PC-9 (cell line): Measurements from ENCODE around the gene XIRP2. TPM values are rescaled to one million over a fixed set of nuclear protein-coding genes. Genes with fewer than 3 reads are reported as not detected.

Experiments used
- BruUV-seq: library from RNA; stranded (reverse); fragments of 400-500 nt; replicated peaks from 2 replicates; lab custom pipeline; 2021; lab: Mats Ljungman, UMichigan
- CTCF ChIA-PET: fragments of 300-600 bp; sonication (Branson Sonifier 250); formaldehyde crosslinking; loops from one replicate; lab custom pipeline; 2022; ENCODE audit warnings: antibody characterized with exemption; lab: Charles Lee
- POLR2A ChIA-PET: fragments of 300-600 bp; sonication (Branson Sonifier 250); formaldehyde crosslinking; loops from one replicate; lab custom pipeline; 2022; ENCODE audit warnings: antibody characterized with exemption; ENCODE audit not compliant: unreplicated experiment; lab: Charles Lee
- DNase-seq, 2 experiments: peaks; one replicate each; pipeline versions ENCODE4 v3.0.0 to v3.0.0-alpha.2; 2015 to 2022; ENCODE audit warnings: mixed read lengths in 1 of 2
- H2AFZ ChIP-seq: fragments of 200-600 bp; sonication (generic); 2 replicates; pipeline ENCODE4 v1.8.1; 2017; ENCODE audit warnings: antibody characterized with exemption
- H3F3A ChIP-seq: fragments of 200-600 bp; sonication (generic); 2 replicates; pipeline ENCODE4 v1.8.1; 2017; ENCODE audit warnings: antibody characterized with exemption, mild to moderate bottlenecking, low read depth; ENCODE audit not compliant: insufficient read depth
- H3K27ac ChIP-seq: fragments of 200-600 bp; sonication (generic); 2 replicates; pipeline ENCODE4 v1.6.1; 2016; ENCODE audit warnings: mixed run types
- H3K27me3 ChIP-seq: fragments of 200-600 bp; sonication (generic); 2 replicates; pipeline ENCODE4 v1.6.1; 2016; ENCODE audit warnings: low read depth, mixed run types; ENCODE audit not compliant: insufficient read depth
- H3K36me3 ChIP-seq: fragments of 200-600 bp; sonication (generic); 2 replicates; pipeline ENCODE4 v1.6.1; 2016; ENCODE audit warnings: low read depth, mixed run types
- H3K4me1 ChIP-seq: fragments of 200-600 bp; sonication (generic); replicated peaks from 2 replicates; pipeline ENCODE4 v1.6.1; 2016; ENCODE audit warnings: mixed run types; ENCODE audit not compliant: insufficient read depth
- H3K4me2 ChIP-seq: fragments of 200-600 bp; sonication (generic); 2 replicates; pipeline ENCODE4 v1.6.1; 2017; ENCODE audit warnings: mixed run types
- H3K4me3 ChIP-seq: fragments of 200-600 bp; sonication (generic); 2 replicates; pipeline ENCODE4 v1.6.1; 2016; ENCODE audit warnings: mixed run types
- H3K79me2 ChIP-seq: fragments of 200-600 bp; sonication (generic); 2 replicates; pipeline ENCODE4 v1.6.1; 2017; ENCODE audit warnings: low read depth, mixed run types
- H3K9me2 ChIP-seq: fragments of 200-600 bp; sonication (generic); 2 replicates; pipeline ENCODE4 v1.8.1; 2017; ENCODE audit warnings: mild to moderate bottlenecking; ENCODE audit not compliant: insufficient read depth
- H3K9me3 ChIP-seq: fragments of 200-600 bp; sonication (generic); 2 replicates; pipeline ENCODE4 v1.8.1; 2016; ENCODE audit warnings: low read depth; ENCODE audit not compliant: insufficient read depth
- H4K20me1 ChIP-seq: fragments of 200-600 bp; sonication (generic); 2 replicates; pipeline ENCODE4 v1.8.1; 2017; ENCODE audit not compliant: insufficient read depth
- EZH2 ChIP-seq: fragments of 200-600 bp; sonication (generic); IDR thresholded peaks from 2 replicates; pipeline ENCODE4 v1.8.0; 2017; ENCODE audit warnings: antibody characterized with exemption, low read depth
- intact Hi-C: fragments of 100-400 bp; cut with micrococcal nuclease; formaldehyde crosslinking; loops from one replicate; pipeline ENCODE4 v1.10.0; 2022; ENCODE audit not compliant: unreplicated experiment
- total RNA-seq: library from RNA; stranded (reverse); gene quantifications from 2 replicates; pipeline ENCODE4 v1.2.3, GENCODE V29; 2021
- TF ChIP-seq, protein P1 (sequence below): fragments of 200-600 bp; sonication (generic); conservative IDR thresholded peaks from 2 replicates; pipeline ENCODE4 v1.6.1; 2017; ENCODE audit warnings: mixed run types, antibody characterized with exemption, mild to moderate bottlenecking, moderate library complexity

The XIRP2 gene
- total RNA-seq, 1 experiment from 2014 or later = not detected

DNA sequence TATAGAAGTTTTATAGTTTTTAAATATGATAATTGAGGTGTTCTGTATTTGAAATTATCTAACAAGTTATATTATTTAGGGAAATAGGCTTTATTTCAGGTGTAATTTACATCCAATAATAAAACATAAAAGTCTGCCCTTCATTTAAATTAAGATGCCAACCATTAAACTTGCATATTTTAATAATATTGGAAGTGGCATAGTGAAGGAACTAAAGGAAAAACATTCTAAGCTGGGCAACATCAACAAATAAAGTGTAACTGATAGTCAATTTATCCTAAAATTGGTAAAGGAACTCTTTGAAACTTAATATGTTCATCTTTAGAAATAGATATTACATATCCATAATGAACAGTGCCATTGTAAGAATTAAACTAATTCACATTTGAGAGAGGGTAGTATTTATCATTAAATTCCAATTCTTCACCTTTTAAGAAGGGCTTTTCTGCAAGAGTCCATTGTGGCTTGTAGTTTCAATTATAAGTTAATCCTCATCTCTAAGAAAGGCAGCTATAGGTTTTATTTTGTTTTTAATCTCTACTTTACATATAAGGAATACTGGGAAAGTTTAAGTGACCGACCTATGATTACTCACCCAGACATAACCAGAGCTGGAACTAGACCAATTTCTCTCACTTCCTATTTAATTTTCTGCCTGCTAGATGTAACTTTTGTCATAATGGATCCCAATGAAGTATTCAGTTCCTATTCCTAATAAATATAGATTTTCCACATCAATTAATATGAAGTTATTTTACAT lies 401.6 kb downstream of the XIRP2 start:
- H3F3A ChIP-seq = no peaks in the 10 kb centered on the region
- no peak for DNase-seq
- no peaks in the 10 kb centered on the region for H3K36me3 ChIP-seq
- no peak overlapping the region for H2AFZ ChIP-seq
- no peaks in the 10 kb centered on the region for H4K20me1 ChIP-seq
- no peaks in the 10 kb centered on the region for H3K9me3 ChIP-seq
- POLR2A ChIA-PET = no interaction called here
- TF ChIP-seq, protein P1, sequence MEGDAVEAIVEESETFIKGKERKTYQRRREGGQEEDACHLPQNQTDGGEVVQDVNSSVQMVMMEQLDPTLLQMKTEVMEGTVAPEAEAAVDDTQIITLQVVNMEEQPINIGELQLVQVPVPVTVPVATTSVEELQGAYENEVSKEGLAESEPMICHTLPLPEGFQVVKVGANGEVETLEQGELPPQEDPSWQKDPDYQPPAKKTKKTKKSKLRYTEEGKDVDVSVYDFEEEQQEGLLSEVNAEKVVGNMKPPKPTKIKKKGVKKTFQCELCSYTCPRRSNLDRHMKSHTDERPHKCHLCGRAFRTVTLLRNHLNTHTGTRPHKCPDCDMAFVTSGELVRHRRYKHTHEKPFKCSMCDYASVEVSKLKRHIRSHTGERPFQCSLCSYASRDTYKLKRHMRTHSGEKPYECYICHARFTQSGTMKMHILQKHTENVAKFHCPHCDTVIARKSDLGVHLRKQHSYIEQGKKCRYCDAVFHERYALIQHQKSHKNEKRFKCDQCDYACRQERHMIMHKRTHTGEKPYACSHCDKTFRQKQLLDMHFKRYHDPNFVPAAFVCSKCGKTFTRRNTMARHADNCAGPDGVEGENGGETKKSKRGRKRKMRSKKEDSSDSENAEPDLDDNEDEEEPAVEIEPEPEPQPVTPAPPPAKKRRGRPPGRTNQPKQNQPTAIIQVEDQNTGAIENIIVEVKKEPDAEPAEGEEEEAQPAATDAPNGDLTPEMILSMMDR = no peak
- TF ChIP-seq EZH2 = no peak
- H3K4me1 ChIP-seq = no peaks in the 10 kb centered on the region
- no peak overlapping the region for H3K4me3 ChIP-seq
- H3K4me2 ChIP-seq = no peak overlapping the region
- H3K79me2 ChIP-seq = no peaks in the 10 kb centered on the region
- no TSS peak for BruUV-seq
- no peaks in the 10 kb centered on the region for H3K27me3 ChIP-seq
- intact Hi-C loops = no loop called here
- H3K27ac ChIP-seq = no peak overlapping the region
- no peaks in the 10 kb centered on the region for H3K9me2 ChIP-seq
- CTCF ChIA-PET = no interaction called here

DNA sequence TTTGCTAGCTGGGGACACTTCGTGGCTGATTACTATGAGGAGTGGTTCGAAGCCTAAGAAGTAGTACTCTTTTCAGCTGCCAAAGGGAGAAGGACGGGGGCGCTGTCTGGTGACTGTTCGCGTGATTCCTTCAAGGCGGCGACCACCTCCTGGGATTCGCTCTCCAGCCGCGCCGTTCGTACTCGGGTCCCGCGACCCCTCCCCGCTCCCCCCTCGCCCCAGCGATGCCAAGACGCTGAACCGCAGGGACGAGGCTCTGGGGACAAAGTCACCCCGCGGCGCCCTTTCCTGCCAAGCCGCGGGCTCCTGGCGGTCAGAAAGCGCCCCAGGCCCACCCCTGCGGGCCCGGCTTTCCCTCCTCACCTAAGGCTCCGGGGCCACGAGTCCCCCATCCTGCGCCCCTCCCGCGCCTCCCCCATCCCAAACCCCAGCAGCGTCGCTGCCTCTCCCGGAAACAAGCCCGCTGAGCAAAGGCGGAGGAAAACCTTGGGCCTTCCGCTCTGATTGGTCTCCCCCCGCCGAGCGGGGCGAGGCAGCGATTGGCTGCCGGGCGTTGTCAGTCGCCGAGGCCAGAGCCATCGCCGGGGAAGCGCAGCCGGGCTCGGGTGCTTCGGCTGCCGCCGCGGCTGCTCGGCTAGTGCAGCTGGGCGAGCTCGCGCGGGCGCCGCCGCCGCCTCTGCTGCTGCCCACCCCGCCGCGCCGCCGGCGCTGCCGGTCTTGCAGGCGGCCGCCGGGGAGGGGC lies 404.3 kb downstream of the XIRP2 start, which contains the start of gene B3GALT1:
Gene B3GALT1 (plus strand): TSS at position 572 of the 742 bp plus-strand sequence.
- Histone ChIP-seq H4K20me1 (no peaks in the 10 kb centered on the region), H3K36me3 (no peaks in the 10 kb centered on the region), H3K9me3 (no peaks in the 10 kb centered on the region), H3K27me3 (no peaks in the 10 kb centered on the region), H3K4me1 (no peaks in the 10 kb centered on the region), H3K4me3 (peak within 1 kb of the TSS; percentile 72), H3K27ac (no peak within 1 kb of the TSS), H2AFZ (peak within 1 kb of the TSS; percentile 87), H3K79me2 (no peaks in the 10 kb centered on the region), H3K9me2 (no peaks in the 10 kb centered on the region), H3F3A (no peaks in the 10 kb centered on the region), H3K4me2 (peak within 1 kb of the TSS; percentile 77)
- peak; percentile 56 to 71 for DNase-seq
- intact Hi-C loops = no loop called here
- TF ChIP-seq, protein P1 = no peak
- ChIA-PET CTCF (interaction anchor here (0.7 kb wide), 1 partner anchor 91 kb away, joined by 4 read pairs; no protein-coding TSS in a partner anchor), POLR2A (interaction anchor here (0.6 kb wide), 1 partner anchor 82 kb away, joined by 4 read pairs; no protein-coding TSS in a partner anchor)
- BruUV-seq = no TSS peak

DNA sequence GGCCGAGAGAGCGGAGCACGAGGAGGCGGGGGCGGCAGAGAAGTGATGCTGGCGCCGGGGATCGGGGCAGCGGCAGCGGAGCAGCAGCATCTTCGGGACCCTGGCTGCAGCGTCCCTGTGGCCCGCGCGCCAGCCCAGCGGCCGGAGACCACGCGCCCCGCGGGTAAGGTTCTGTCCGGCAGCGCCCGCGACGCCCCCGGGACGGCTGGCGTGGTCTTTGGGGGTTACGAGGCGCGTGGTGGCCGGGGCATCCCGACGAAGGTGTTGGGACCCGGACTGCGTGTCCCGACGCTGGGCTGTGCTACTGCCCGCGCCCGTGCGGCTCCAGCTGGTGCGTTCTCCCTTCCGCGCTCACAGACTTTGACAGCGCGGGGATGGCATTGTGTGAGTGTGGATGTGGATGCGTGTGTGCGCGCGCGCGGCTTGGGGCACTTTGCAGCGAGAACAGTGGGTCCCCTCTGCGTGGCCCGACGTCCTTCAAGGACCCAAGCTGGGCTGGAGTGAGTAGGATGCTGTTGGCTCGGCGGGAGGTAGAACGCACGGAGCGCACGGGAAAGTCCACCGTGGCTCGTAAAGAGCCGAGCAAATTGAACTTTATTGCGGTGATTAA lies 405.0 kb downstream of the XIRP2 start:
- Histone ChIP-seq H3K4me2 (peak overlapping the region; percentile 77; the same call in 1 of the 2 replicates), H3K27me3 (no peaks in the 10 kb centered on the region), H2AFZ (no peak overlapping the region), H3K4me3 (peak overlapping the region; percentile 72; the same call in 1 of the 2 replicates), H3K36me3 (no peaks in the 10 kb centered on the region), H3K9me3 (no peaks in the 10 kb centered on the region), H4K20me1 (no peaks in the 10 kb centered on the region), H3K27ac (no peak overlapping the region), H3K4me1 (no peaks in the 10 kb centered on the region), H3F3A (no peaks in the 10 kb centered on the region), H3K9me2 (no peaks in the 10 kb centered on the region), H3K79me2 (no peaks in the 10 kb centered on the region)
- ChIA-PET CTCF (interaction anchor here (0.7 kb wide), 1 partner anchor 92 kb away, joined by 4 read pairs; no protein-coding TSS in a partner anchor), POLR2A (interaction anchor here (0.6 kb wide), 1 partner anchor 83 kb away, joined by 4 read pairs; no protein-coding TSS in a partner anchor)
- BruUV-seq = no TSS peak
- DNase-seq = no peak
- intact Hi-C loops = no loop called here
- TF ChIP-seq EZH2 = no peak
- TF ChIP-seq, protein P1 = no peak
